Activated naive CD8-positive, alpha-beta T cell (primary cell): ENCODE measurements around the gene ANO7.

ENCODE experiments used
- H3K27ac Mint-ChIP-seq: one replicate; pipeline ENCODE4 v1.8.0; 2021; ENCODE audit warnings: mixed read lengths
- H3K27me3 Mint-ChIP-seq: one replicate; pipeline ENCODE4 v1.8.0; 2021; ENCODE audit warnings: mixed read lengths
- H3K36me3 Mint-ChIP-seq: one replicate; pipeline ENCODE4 v1.8.0; 2021; ENCODE audit warnings: mixed read lengths
- H3K4me1 Mint-ChIP-seq: one replicate; pipeline ENCODE4 v1.8.0; 2021; ENCODE audit warnings: low read depth, mixed read lengths
- H3K4me3 Mint-ChIP-seq: one replicate; pipeline ENCODE4 v1.8.0; 2021; ENCODE audit warnings: mild to moderate bottlenecking, mixed read lengths
- H3K9me3 Mint-ChIP-seq: one replicate; pipeline ENCODE4 v1.8.0; 2021; ENCODE audit warnings: low read depth, mixed read lengths

ANO7 gene

GRCh38 chr2:241248897-241249296 lies 60.4 kb downstream of the ANO7 start:
- Mint-ChIP-seq H3K27me3 (no peaks in the 10 kb centered on the region), H3K9me3 (no peaks in the 10 kb centered on the region)

GRCh38 chr2:241249654-241250053 lies 61.2 kb downstream of the ANO7 start:
- H3K4me3 Mint-ChIP-seq, result no peak overlapping the region
- no peak overlapping the region for H3K27ac Mint-ChIP-seq
- peaks cover 4% of the 10 kb centered on the region for H3K36me3 Mint-ChIP-seq
- no peaks in the 10 kb centered on the region for H3K27me3 Mint-ChIP-seq
- no peaks in the 10 kb centered on the region for H3K4me1 Mint-ChIP-seq
- H3K9me3 Mint-ChIP-seq, result no peaks in the 10 kb centered on the region

More at GRCh38 chr2:241248897-241249296, 60.4 kb downstream of the ANO7 start:
- Mint-ChIP-seq H3K4me1 (no peaks in the 10 kb centered on the region), H3K4me3 (no peak overlapping the region), H3K36me3 (peaks cover 9% of the 10 kb centered on the region), H3K27ac (no peak overlapping the region)

- no peak overlapping the region for H3K4me3 Mint-ChIP-seq
- H3K9me3 Mint-ChIP-seq, result no peaks in the 10 kb centered on the region
- H3K36me3 Mint-ChIP-seq, result peaks cover 13% of the 10 kb centered on the region
- no peaks in the 10 kb centered on the region for H3K4me1 Mint-ChIP-seq
- H3K27ac Mint-ChIP-seq, result no peak overlapping the region
- H3K27me3 Mint-ChIP-seq, result no peaks in the 10 kb centered on the region
Measured at GRCh38 chr2:241252778-241253475, 64.5 kb downstream of the ANO7 start.

- Mint-ChIP-seq H3K27me3 (no peaks in the 10 kb centered on the region), H3K27ac (no peak overlapping the region), H3K4me3 (no peak overlapping the region), H3K4me1 (no peaks in the 10 kb centered on the region), H3K9me3 (no peaks in the 10 kb centered on the region), H3K36me3 (peaks cover 11% of the 10 kb centered on the region)
Measured at GRCh38 chr2:241254904-241255351, 66.5 kb downstream of the ANO7 start.

- H3K27ac Mint-ChIP-seq, result no peak overlapping the region
- no peaks in the 10 kb centered on the region for H3K4me1 Mint-ChIP-seq
- no peak overlapping the region for H3K4me3 Mint-ChIP-seq
- H3K27me3 Mint-ChIP-seq, result no peaks in the 10 kb centered on the region
- peaks cover 11% of the 10 kb centered on the region for H3K36me3 Mint-ChIP-seq
- no peaks in the 10 kb centered on the region for H3K9me3 Mint-ChIP-seq
Measured at GRCh38 chr2:241255542-241256167, 67.2 kb downstream of the ANO7 start.

GRCh38 chr2:241256168-241256545 lies 67.7 kb downstream of the ANO7 start:
- H3K36me3 Mint-ChIP-seq, result peaks cover 11% of the 10 kb centered on the region

GRCh38 chr2:241257419-241258032 lies 69.0 kb downstream of the ANO7 start:
- Mint-ChIP-seq H3K4me3 (no peak overlapping the region), H3K27ac (no peak overlapping the region), H3K4me1 (no peaks in the 10 kb centered on the region)

More at GRCh38 chr2:241256168-241256545, 67.7 kb downstream of the ANO7 start:
- Mint-ChIP-seq H3K27me3 (no peaks in the 10 kb centered on the region), H3K4me3 (no peak overlapping the region), H3K4me1 (no peaks in the 10 kb centered on the region), H3K27ac (no peak overlapping the region), H3K9me3 (no peaks in the 10 kb centered on the region)

GRCh38 chr2:241258505-241259280 lies 70.2 kb downstream of the ANO7 start:
- Mint-ChIP-seq H3K4me3 (no peak overlapping the region), H3K27ac (no peak overlapping the region), H3K4me1 (no peaks in the 10 kb centered on the region), H3K36me3 (peaks cover 16% of the 10 kb centered on the region), H3K27me3 (no peaks in the 10 kb centered on the region), H3K9me3 (no peaks in the 10 kb centered on the region)

More at GRCh38 chr2:241257419-241258032, 69.0 kb downstream of the ANO7 start:
- Mint-ChIP-seq H3K27me3 (no peaks in the 10 kb centered on the region), H3K9me3 (no peaks in the 10 kb centered on the region), H3K36me3 (peaks cover 11% of the 10 kb centered on the region)

- Mint-ChIP-seq H3K4me1 (no peaks in the 10 kb centered on the region), H3K36me3 (peaks cover 13% of the 10 kb centered on the region), H3K27me3 (no peaks in the 10 kb centered on the region), H3K9me3 (no peaks in the 10 kb centered on the region), H3K4me3 (no peak overlapping the region), H3K27ac (no peak overlapping the region)
Measured at GRCh38 chr2:241260911-241261310, 72.4 kb downstream of the ANO7 start.

GRCh38 chr2:241261628-241262027 lies 73.2 kb downstream of the ANO7 start:
- Mint-ChIP-seq H3K4me1 (no peaks in the 10 kb centered on the region), H3K27ac (no peak overlapping the region), H3K27me3 (no peaks in the 10 kb centered on the region), H3K4me3 (no peak overlapping the region), H3K36me3 (peaks cover 11% of the 10 kb centered on the region), H3K9me3 (no peaks in the 10 kb centered on the region)

- Mint-ChIP-seq H3K36me3 (peaks cover 10% of the 10 kb centered on the region), H3K9me3 (no peaks in the 10 kb centered on the region), H3K4me1 (peaks cover 3% of the 10 kb centered on the region), H3K27me3 (no peaks in the 10 kb centered on the region), H3K4me3 (no peak overlapping the region), H3K27ac (no peak overlapping the region)
Measured at GRCh38 chr2:241263061-241263460, 74.6 kb downstream of the ANO7 start.

- Mint-ChIP-seq H3K4me3 (no peak overlapping the region), H3K36me3 (peaks cover 10% of the 10 kb centered on the region), H3K9me3 (no peaks in the 10 kb centered on the region), H3K27me3 (no peaks in the 10 kb centered on the region), H3K4me1 (peaks cover 20% of the 10 kb centered on the region), H3K27ac (no peak overlapping the region)
Measured at GRCh38 chr2:241265506-241265905, 77.0 kb downstream of the ANO7 start.

GRCh38 chr2:241267249-241268067 lies 79.0 kb downstream of the ANO7 start:
- Mint-ChIP-seq H3K27ac (no peak overlapping the region), H3K27me3 (no peaks in the 10 kb centered on the region), H3K36me3 (peaks cover 8% of the 10 kb centered on the region), H3K4me1 (peaks cover 33% of the 10 kb centered on the region), H3K9me3 (no peaks in the 10 kb centered on the region), H3K4me3 (no peak overlapping the region)

- H3K27me3 Mint-ChIP-seq, result no peaks in the 10 kb centered on the region
- H3K9me3 Mint-ChIP-seq, result no peaks in the 10 kb centered on the region
- H3K4me3 Mint-ChIP-seq, result no peak overlapping the region
- peaks cover 38% of the 10 kb centered on the region for H3K4me1 Mint-ChIP-seq
- H3K27ac Mint-ChIP-seq, result no peak overlapping the region
- peaks cover 3% of the 10 kb centered on the region for H3K36me3 Mint-ChIP-seq
Measured at GRCh38 chr2:241268306-241268705, 79.8 kb downstream of the ANO7 start.
